H1 (cell line): ENCODE measurements around the gene AK8. TPM values are rescaled to one million over a fixed set of nuclear protein-coding genes. Genes with fewer than 3 reads are reported as not detected.

Experiments
- CTCF ChIA-PET: fragments of 300-600 bp; sonication (Branson Sonifier 250); formaldehyde crosslinking; loops from one replicate; lab custom pipeline; 2021; ENCODE audit not compliant: partially characterized antibody; lab: Charles Lee
- POLR2A ChIA-PET: fragments of 300-600 bp; sonication (Branson Sonifier 250); formaldehyde crosslinking; loops from one replicate; lab custom pipeline; 2021; ENCODE audit warnings: inconsistent platforms; ENCODE audit not compliant: partially characterized antibody; lab: Charles Lee
- DNase-seq, 2 experiments: peaks; one replicate each; pipeline versions ENCODE4 v3.0.0 to v3.0.0-alpha.2; 2010 to 2022; ENCODE audit warnings: low spot score in 2 of 2, low read depth in 1 of 2, mixed read lengths in 1 of 2
- FAIRE-seq: peaks from 2 replicates; lab custom pipeline; 2011; peaks lifted over from hg19 to GRCh38; lab: Jason Lieb, UNC
- H2AFZ ChIP-seq: 2 replicates; pipeline ENCODE4 v1.8.1; 2012; ENCODE audit warnings: low read length, inconsistent platforms
- H2AK5ac ChIP-seq: 2 replicates; pipeline ENCODE4 v1.6.1; 2013; ENCODE audit warnings: low read depth, low read length
- H2BK120ac ChIP-seq: replicated peaks from 2 replicates; pipeline ENCODE3; 2013; ENCODE audit warnings: low read depth, low read length, inconsistent platforms
- H2BK12ac ChIP-seq: 2 replicates; pipeline ENCODE4 v1.6.1; 2013; ENCODE audit warnings: low read depth, low read length
- H2BK15ac ChIP-seq: 2 replicates; pipeline ENCODE4 v1.6.1; 2013; ENCODE audit warnings: low read length
- H2BK20ac ChIP-seq: 2 replicates; pipeline ENCODE4 v1.6.1; 2013; ENCODE audit warnings: low read length
- H2BK5ac ChIP-seq: 2 replicates; pipeline ENCODE4 v1.6.1; 2013; ENCODE audit warnings: low read depth, low read length
- H3K14ac ChIP-seq: 2 replicates; pipeline ENCODE4 v1.6.1; 2013; ENCODE audit warnings: inconsistent platforms; ENCODE audit not compliant: insufficient read length
- H3K18ac ChIP-seq: 2 replicates; pipeline ENCODE4 v1.6.1; 2013; ENCODE audit warnings: low read length; ENCODE audit errors: extremely low read depth
- H3K23ac ChIP-seq: 2 replicates; pipeline ENCODE4 v1.6.1; 2013; ENCODE audit warnings: inconsistent platforms; ENCODE audit not compliant: insufficient read length
- H3K23me2 ChIP-seq: 2 replicates; pipeline ENCODE4 v1.6.1; 2013; ENCODE audit warnings: low read depth, low read length
- H3K27ac ChIP-seq: 2 replicates; pipeline ENCODE4 v1.6.1; 2011; ENCODE audit warnings: low read depth, low read length, inconsistent platforms
- H3K27me3 ChIP-seq, 4 experiments: replicated peaks in 1 of 4; 1 replicate in 1 of 4; 2 replicates in 3 of 4; pipeline versions ENCODE4 v1.6.1 to v1.8.1; 2011 to 2013; ENCODE audit warnings: low read length in 3 of 4, mild to moderate bottlenecking in 3 of 4, inconsistent platforms in 2 of 4, mixed read lengths in 2 of 4, moderate library complexity in 1 of 4; ENCODE audit not compliant: control insufficient read depth in 3 of 4, insufficient read depth in 3 of 4; ENCODE audit errors: extremely low read depth in 1 of 4
- H3K36me3 ChIP-seq, 4 experiments: 2 replicates each; pipeline versions ENCODE4 v1.6.1 to v1.8.1; 2011 to 2013; ENCODE audit warnings: mild to moderate bottlenecking in 4 of 4, low read length in 3 of 4, moderate library complexity in 2 of 4, control low read depth in 1 of 4, inconsistent platforms in 1 of 4; ENCODE audit not compliant: insufficient read depth in 4 of 4, control insufficient read depth in 2 of 4
- H3K4ac ChIP-seq: replicated peaks from 2 replicates; pipeline ENCODE3; 2013; ENCODE audit warnings: low read length, low read depth, mixed read lengths, inconsistent platforms; ENCODE audit not compliant: insufficient read length
- H3K4me1 ChIP-seq, 4 experiments: replicated peaks in 1 of 4; 1 replicate in 1 of 4; 2 replicates in 3 of 4; pipeline versions ENCODE4 v1.6.1 to v1.8.1; 2011 to 2013; ENCODE audit warnings: low read length in 3 of 4, inconsistent platforms in 2 of 4, mixed read lengths in 1 of 4; ENCODE audit not compliant: insufficient read depth in 4 of 4, control insufficient read depth in 3 of 4
- H3K4me2 ChIP-seq, 2 experiments: 2 replicates each; pipeline versions ENCODE4 v1.6.1 to v1.8.1; 2011 to 2013; ENCODE audit warnings: low read depth in 2 of 2, low read length in 2 of 2, control low read depth in 1 of 2, inconsistent platforms in 1 of 2, mild to moderate bottlenecking in 1 of 2; ENCODE audit not compliant: insufficient read depth in 1 of 2
- H3K4me3 ChIP-seq, 4 experiments: fragments of 200-600, 300-600 bp in 1 of 4; sonication (generic), shearing (Covaris generic), sonication (Bioruptor Twin) in 1 of 4; 2 replicates each; pipeline versions ENCODE4 v1.5.1 to v1.8.1; 2011 to 2016; ENCODE audit warnings: low read length in 4 of 4, low read depth in 3 of 4, control low read depth in 2 of 4, inconsistent platforms in 2 of 4, mild to moderate bottlenecking in 2 of 4, mixed read lengths in 1 of 4, moderate library complexity in 1 of 4; ENCODE audit not compliant: insufficient read depth in 2 of 4; ENCODE audit errors: extremely low read depth in 1 of 4
- H3K56ac ChIP-seq: replicated peaks from 2 replicates; pipeline ENCODE3; 2013; ENCODE audit warnings: low read depth, mild to moderate bottlenecking, mixed read lengths, low read length, inconsistent platforms; ENCODE audit not compliant: insufficient read length
- H3K79me1 ChIP-seq: 2 replicates; pipeline ENCODE4 v1.6.1; 2013; ENCODE audit warnings: low read depth, low read length, control low read depth
- H3K79me2 ChIP-seq, 2 experiments: 2 replicates each; pipeline versions ENCODE4 v1.6.1 to v1.8.1; 2012 to 2013; ENCODE audit warnings: low read length in 2 of 2, mild to moderate bottlenecking in 2 of 2, inconsistent platforms in 1 of 2; ENCODE audit not compliant: insufficient read depth in 2 of 2, control insufficient read depth in 1 of 2
- H3K9ac ChIP-seq, 4 experiments: replicated peaks in 1 of 4; 1 replicate in 1 of 4; 2 replicates in 3 of 4; pipeline versions ENCODE4 v1.6.1 to v1.8.1; 2011 to 2013; ENCODE audit warnings: low read depth in 3 of 4, low read length in 3 of 4, control low read depth in 2 of 4, mild to moderate bottlenecking in 2 of 4, moderate library complexity in 2 of 4, inconsistent platforms in 1 of 4; ENCODE audit errors: extremely low read depth in 1 of 4
- H3K9me3 ChIP-seq, 2 experiments: 2 replicates each; pipeline versions ENCODE4 v1.6.1 to v1.8.1; 2012 to 2013; ENCODE audit warnings: mild to moderate bottlenecking in 2 of 2, moderate library complexity in 2 of 2, control low read depth in 1 of 2, inconsistent platforms in 1 of 2, low read depth in 1 of 2, low read length in 1 of 2, mixed read lengths in 1 of 2; ENCODE audit not compliant: insufficient read depth in 2 of 2
- H4K20me1 ChIP-seq, 2 experiments: replicated peaks in 1 of 2; 2 replicates each; pipeline versions ENCODE3 to v1.8.1; 2011 to 2013; ENCODE audit warnings: inconsistent platforms in 2 of 2, low read length in 2 of 2, mild to moderate bottlenecking in 1 of 2; ENCODE audit not compliant: insufficient read depth in 2 of 2, control insufficient read depth in 1 of 2
- H4K5ac ChIP-seq: 2 replicates; pipeline ENCODE4 v1.6.1; 2013; ENCODE audit warnings: low read length, low read depth, mixed read lengths, inconsistent platforms; ENCODE audit not compliant: insufficient read length
- H4K8ac ChIP-seq: 2 replicates; pipeline ENCODE4 v1.8.0; 2013; ENCODE audit warnings: mild to moderate bottlenecking, moderate library complexity, low read length, inconsistent platforms; ENCODE audit not compliant: insufficient read depth; ENCODE audit errors: extremely low read depth
- H4K91ac ChIP-seq: replicated peaks from 2 replicates; pipeline ENCODE3; 2013; ENCODE audit warnings: low read length, mixed read lengths, inconsistent platforms; ENCODE audit not compliant: insufficient read length
- EGR1 ChIP-seq: IDR thresholded peaks from 2 replicates; pipeline ENCODE4 v1.6.1; 2011; ENCODE audit warnings: low read depth, low read length, borderline replicate concordance
- GABPA ChIP-seq: IDR thresholded peaks from 2 replicates; pipeline ENCODE4 v1.6.1; 2011; ENCODE audit warnings: mild to moderate bottlenecking, low read length, moderate library complexity, borderline replicate concordance; ENCODE audit not compliant: insufficient read depth
- HDAC2 ChIP-seq, 2 experiments: fragments of 300-600 bp in 1 of 2; sonication (generic) in 1 of 2; IDR thresholded peaks; 2 replicates each; pipeline ENCODE4 v1.6.1; 2011 to 2012; ENCODE audit warnings: low read depth in 2 of 2, low read length in 2 of 2, mild to moderate bottlenecking in 2 of 2, moderate library complexity in 2 of 2, borderline replicate concordance in 1 of 2, inconsistent platforms in 1 of 2
- HDAC6 ChIP-seq: IDR thresholded peaks from one replicate; pipeline ENCODE4 v1.7.1; 2012; ENCODE audit warnings: low read depth, mild to moderate bottlenecking, inconsistent platforms, low read length, moderate library complexity
- PHF8 ChIP-seq: fragments of 200-600 bp; sonication (generic); conservative IDR thresholded peaks from 2 replicates; pipeline ENCODE4 v1.7.1; 2012; ENCODE audit warnings: low read depth, mild to moderate bottlenecking, inconsistent platforms, low read length, moderate library complexity
- POLR2A ChIP-seq, 2 experiments: IDR thresholded peaks; 1 replicate in 1 of 2; 2 replicates in 1 of 2; pipeline ENCODE4 v1.6.1; 2011; ENCODE audit warnings: low read depth in 2 of 2, low read length in 2 of 2, mild to moderate bottlenecking in 2 of 2; ENCODE audit errors: control extremely low read depth in 1 of 2
- POU5F1 ChIP-seq: IDR thresholded peaks from 2 replicates; pipeline ENCODE4 v1.6.1; 2011; ENCODE audit warnings: low read depth, mild to moderate bottlenecking, low read length, moderate library complexity
- WGBS, 2 experiments: shearing (Covaris generic) in 1 of 2; methylation state at CpG; one replicate each; pipeline versions ENCODE4 v1.1.6 to v1.1.7; 2013 to 2015; ENCODE audit warnings: low lambda C conversion rate in 2 of 2, mixed read lengths in 2 of 2, inconsistent platforms in 1 of 2, low coverage in 1 of 2, missing lambda C conversion rate in 1 of 2; ENCODE audit not compliant: insufficient replicate concordance in 2 of 2, insufficient coverage in 1 of 2, insufficient read length in 1 of 2; ENCODE audit errors: extremely low coverage in 1 of 2, missing lambda C conversion rate in 1 of 2; 5-methylcytosine and 5-hydroxymethylcytosine counted together
- polyA plus RNA-seq, 7 experiments: library from polyadenylated mRNA; depleted of rRNA in 3 of 7; stranded (reverse) in 5 of 7; unstranded in 2 of 7; fragments of >200 nt in 5 of 7; fragments of 200-250 nt in 2 of 7; gene quantifications; 1 replicate in 5 of 7; 2 replicates in 1 of 7; 4 replicates in 1 of 7; pipeline versions ENCODE4 v1.2.1 to v1.2.3, GENCODE V29; 2011 to 2013; ENCODE audit warnings: missing spikeins in 2 of 7, mixed read lengths in 2 of 7
- total RNA-seq: library from RNA; stranded (reverse); fragmentation: NEBNext Ultra II Directional; extraction: Animal tissue kit (Norgen Biotek cat#: 25700); gene quantifications from 2 replicates; pipeline ENCODE4 v1.2.1, GENCODE V29; 2021

AK8 gene
- total and polyA plus RNA-seq, 2 of the 8 experiments (the other 6 are each of a cell fraction or from before 2014, with no cell fraction given), result 0.35 to 0.48 TPM

DNA sequence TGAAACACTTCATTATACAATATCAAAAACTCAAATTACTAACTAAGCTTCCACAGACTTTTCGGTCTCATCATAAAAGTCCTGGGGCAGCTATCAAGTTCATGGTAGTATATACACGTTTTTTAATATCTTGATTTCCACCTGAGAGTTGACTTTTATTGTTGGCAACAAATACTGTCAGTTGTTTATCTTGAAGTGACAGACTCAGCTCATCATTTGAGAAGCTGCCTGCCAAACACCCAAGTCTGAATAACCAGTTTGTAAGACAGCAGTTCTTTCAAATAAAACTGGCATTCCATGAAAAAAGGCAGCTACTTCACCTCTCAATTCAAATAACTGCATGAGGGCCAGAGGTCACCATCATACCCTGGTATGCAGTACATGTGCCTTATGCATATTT lies 31.2 kb upstream of the AK8 start:
- no peak overlapping the region for H4K5ac ChIP-seq
- no peaks in the 10 kb centered on the region for H4K20me1 ChIP-seq
- ChIA-PET CTCF (interaction anchor here (0.9 to 2.1 kb wide), 4 partner anchors 9 to 97 kb away, joined by 3 to 6 read pairs (median 4); no protein-coding TSS in a partner anchor), POLR2A (interaction anchor here (0.7 to 0.8 kb wide), 3 partner anchors 24 to 1065 kb away, joined by 3 to 4 read pairs (median 3); partner anchors contain the start of gene TSC1)
- DNase-seq, result no peak
- no peak for FAIRE-seq
- no peak overlapping the region for H3K18ac ChIP-seq
- H3K4ac ChIP-seq, result no peak overlapping the region
- H4K91ac ChIP-seq, result no peak overlapping the region
- H3K79me2 ChIP-seq, result no peaks in the 10 kb centered on the region
- no peak overlapping the region for H3K23ac ChIP-seq
- TF ChIP-seq HDAC6, result no peak
- no peak for TF ChIP-seq POU5F1
- TF ChIP-seq EGR1, result no peak
- no peak for TF ChIP-seq PHF8
- no peak for TF ChIP-seq HDAC2 (IDR thresholded peaks at IDR 0.05; ENCODE audit: borderline replicate concordance in 1 of 2, low read depth in 2 of 2, low read length in 2 of 2)
- no peak for TF ChIP-seq GABPA
- TF ChIP-seq POLR2A (IDR thresholded peaks at IDR 0.05; ENCODE audit: control extremely low read depth in 1 of 2, low read depth in 2 of 2, low read length in 2 of 2), result no peak
- no peak overlapping the region for H3K14ac ChIP-seq
- H3K9ac ChIP-seq, result no peak overlapping the region
- H2BK15ac ChIP-seq, result no peak overlapping the region
- no peaks in the 10 kb centered on the region for H3K23me2 ChIP-seq
- H2BK5ac ChIP-seq, result no peak overlapping the region
- no peaks in the 10 kb centered on the region for H3K27me3 ChIP-seq
- H2AK5ac ChIP-seq, result no peak overlapping the region
- H3K79me1 ChIP-seq, result no peaks in the 10 kb centered on the region
- 91% methylated on average over 2 of the region's 2 CpGs; no CpG with 5 or more reads in 1 of the 2 experiments for WGBS, 2 experiments
- no peak overlapping the region for H2AFZ ChIP-seq
- H3K9me3 ChIP-seq, result no peaks in the 10 kb centered on the region
- H3K4me3 ChIP-seq, result no peak overlapping the region
- no peak overlapping the region for H2BK20ac ChIP-seq
- H4K8ac ChIP-seq, result no peak overlapping the region
- H3K56ac ChIP-seq, result no peak overlapping the region
- H3K36me3 ChIP-seq, result peaks cover 7 to 40% (median 22%) of the 10 kb centered on the region in 4 experiments; a peak in 7 of 8 replicates
- H3K27ac ChIP-seq, result no peak overlapping the region
- H3K4me2 ChIP-seq, result no peak overlapping the region
- no peak overlapping the region for H2BK120ac ChIP-seq
- H2BK12ac ChIP-seq, result no peak overlapping the region
- peaks cover under 1 to 3% (median 2%) of the 10 kb centered on the region in 4 experiments; a peak in 6 of 7 replicates for H3K4me1 ChIP-seq
